HFFc6 (cell line): Measurements from ENCODE around the gene CERS3. TPM values are rescaled to one million over a fixed set of nuclear protein-coding genes. Genes with fewer than 3 reads are reported as not detected.

Experiments
- DNase-seq: peaks from one replicate; pipeline ENCODE4 v3.0.0-alpha.2; 2018
- H3K27ac Mint-ChIP-seq: 2 replicates; pipeline ENCODE4 v1.8.0; 2020; ENCODE audit warnings: mild to moderate bottlenecking, mixed read lengths
- H3K27me3 Mint-ChIP-seq: 2 replicates; pipeline ENCODE4 v1.8.0; 2021; ENCODE audit warnings: mild to moderate bottlenecking, moderate library complexity, mixed read lengths; ENCODE audit not compliant: insufficient read depth
- H3K36me3 Mint-ChIP-seq: 2 replicates; pipeline ENCODE4 v1.8.0; 2021; ENCODE audit warnings: low read depth, mixed read lengths
- H3K4me1 Mint-ChIP-seq: 2 replicates; pipeline ENCODE4 v1.8.0; 2020; ENCODE audit warnings: low read depth, mixed read lengths
- H3K4me3 Mint-ChIP-seq: 2 replicates; pipeline ENCODE4 v1.8.0; 2020; ENCODE audit warnings: mild to moderate bottlenecking, moderate library complexity, mixed read lengths
- H3K9me3 Mint-ChIP-seq: 2 replicates; pipeline ENCODE4 v1.8.0; 2020; ENCODE audit warnings: mild to moderate bottlenecking, mixed read lengths
- CTCF ChIP-seq: fragments of 200-600 bp; sonication (generic); IDR thresholded peaks from 2 replicates; pipeline ENCODE4 v1.5.0; 2021; ENCODE audit warnings: antibody characterized with exemption, mild to moderate bottlenecking
- total RNA-seq, 6 experiments: library from RNA; stranded (reverse); fragmentation: NEBNext Ultra II Directional; extraction: Animal tissue kit (Norgen Biotek cat#: 25700); gene quantifications; 2 replicates in 1 of 6; 3 replicates in 5 of 6; pipeline ENCODE4 v1.2.3, GENCODE V29; 2021

Gene CERS3
- total RNA-seq, 6 experiments from 2014 or later, result not detected

- H3K27me3 Mint-ChIP-seq, result no peaks in the 10 kb centered on the region
- H3K27ac Mint-ChIP-seq, result no peak overlapping the region
- H3K4me3 Mint-ChIP-seq, result no peak overlapping the region
- DNase-seq, result no peak
- no peak for TF ChIP-seq CTCF
- no peaks in the 10 kb centered on the region for H3K4me1 Mint-ChIP-seq
- H3K9me3 Mint-ChIP-seq, result peaks cover 25% of the 10 kb centered on the region
- H3K36me3 Mint-ChIP-seq, result no peaks in the 10 kb centered on the region
Measured at GRCh38 chr15:100484443-100484842, 44.3 kb downstream of the CERS3 start.

GRCh38 chr15:100483370-100483769 lies 45.4 kb downstream of the CERS3 start:
- no peak for TF ChIP-seq CTCF
- peaks cover 31% of the 10 kb centered on the region for H3K9me3 Mint-ChIP-seq
- no peaks in the 10 kb centered on the region for H3K36me3 Mint-ChIP-seq
- no peak for DNase-seq
- H3K27ac Mint-ChIP-seq, result no peak overlapping the region
- no peaks in the 10 kb centered on the region for H3K4me1 Mint-ChIP-seq
- H3K27me3 Mint-ChIP-seq, result no peaks in the 10 kb centered on the region
- no peak overlapping the region for H3K4me3 Mint-ChIP-seq

- Mint-ChIP-seq H3K27ac (no peak overlapping the region), H3K27me3 (no peaks in the 10 kb centered on the region), H3K36me3 (no peaks in the 10 kb centered on the region), H3K4me1 (no peaks in the 10 kb centered on the region), H3K4me3 (no peak overlapping the region), H3K9me3 (peaks cover 33% of the 10 kb centered on the region)
- no peak for TF ChIP-seq CTCF
- DNase-seq, result no peak
Measured at GRCh38 chr15:100476805-100477204, 51.9 kb downstream of the CERS3 start.

GRCh38 chr15:100472736-100473135 lies 56.0 kb downstream of the CERS3 start:
- no peak overlapping the region for H3K4me3 Mint-ChIP-seq
- peaks cover 38% of the 10 kb centered on the region for H3K9me3 Mint-ChIP-seq
- no peaks in the 10 kb centered on the region for H3K4me1 Mint-ChIP-seq
- no peaks in the 10 kb centered on the region for H3K36me3 Mint-ChIP-seq
- H3K27me3 Mint-ChIP-seq, result no peaks in the 10 kb centered on the region; the same call in 1 of the 2 replicates
- DNase-seq, result no peak
- H3K27ac Mint-ChIP-seq, result no peak overlapping the region
- TF ChIP-seq CTCF, result no peak

- no peaks in the 10 kb centered on the region; the same call in 1 of the 2 replicates for H3K27me3 Mint-ChIP-seq
- no peaks in the 10 kb centered on the region for H3K4me1 Mint-ChIP-seq
- peaks cover 30% of the 10 kb centered on the region for H3K9me3 Mint-ChIP-seq
- no peak for DNase-seq
- no peak overlapping the region for H3K4me3 Mint-ChIP-seq
- no peak for TF ChIP-seq CTCF
- no peaks in the 10 kb centered on the region for H3K36me3 Mint-ChIP-seq
- no peak overlapping the region for H3K27ac Mint-ChIP-seq
Measured at GRCh38 chr15:100471933-100472332, 56.8 kb downstream of the CERS3 start.

- H3K4me3 Mint-ChIP-seq, result no peak overlapping the region
- no peaks in the 10 kb centered on the region for H3K4me1 Mint-ChIP-seq
- peaks cover 45% of the 10 kb centered on the region for H3K9me3 Mint-ChIP-seq
- no peaks in the 10 kb centered on the region; the same call in 1 of the 2 replicates for H3K27me3 Mint-ChIP-seq
- no peaks in the 10 kb centered on the region for H3K36me3 Mint-ChIP-seq
- no peak for TF ChIP-seq CTCF
- DNase-seq, result no peak
- H3K27ac Mint-ChIP-seq, result no peak overlapping the region
Measured at GRCh38 chr15:100468285-100468684, 60.5 kb downstream of the CERS3 start.
